ENCODE results near the gene MED27. TPM values are rescaled to one million over a fixed set of nuclear protein-coding genes. Genes with fewer than 3 reads are reported as not detected.

Gene MED27
- total and polyA plus RNA-seq, 2 experiments from 2014 or later = 17.2 to 32.1 TPM

- no peak for TF ChIP-seq CTCF (IDR thresholded peaks at IDR 0.05; ENCODE audit: poor library complexity)
- TF ChIP-seq EZH2 (IDR thresholded peaks at IDR 0.05; ENCODE audit: borderline replicate concordance) = no peak
- no peak for TF ChIP-seq EZH2phosphoT487 (IDR thresholded peaks at IDR 0.05; ENCODE audit: low read depth, severe bottlenecking, unreplicated experiment)
- DNase-seq (ENCODE audit: low spot score) = no peak
- Histone ChIP-seq H2AFZ (no peak overlapping the region), H3K36me3 (replicated peaks; ENCODE audit: insufficient read depth, low read depth) (no peaks in the 10 kb centered on the region), H3K79me2 (no peaks in the 10 kb centered on the region), H3K4me3 (no peak overlapping the region), H3K4me1 (ENCODE audit: insufficient read depth) (no peaks in the 10 kb centered on the region), H3K9me3 (ENCODE audit: low read depth) (no peaks in the 10 kb centered on the region), H3K9me2 (replicated peaks; ENCODE audit: insufficient read depth) (no peaks in the 10 kb centered on the region), H3K27ac (no peak overlapping the region), H3K27me3 (no peaks in the 10 kb centered on the region), H4K20me1 (ENCODE audit: insufficient read depth, poor library complexity, severe bottlenecking) (no peaks in the 10 kb centered on the region), H3K4me2 (no peak overlapping the region)
- 92% methylated on average over 12 of the region's 12 CpGs for WGBS (ENCODE audit: low lambda C conversion rate, missing lambda C conversion rate)
Measured at GRCh38 chr9:131943351-131943841, 136.3 kb downstream of the MED27 start.

- Histone ChIP-seq H4K20me1 (ENCODE audit: insufficient read depth, poor library complexity, severe bottlenecking) (no peaks in the 10 kb centered on the region), H3K4me2 (no peak overlapping the region), H3K79me2 (no peaks in the 10 kb centered on the region), H2AFZ (no peak overlapping the region), H3K27ac (no peak overlapping the region), H3K4me3 (no peak overlapping the region), H3K9me3 (ENCODE audit: low read depth) (no peaks in the 10 kb centered on the region), H3K4me1 (ENCODE audit: insufficient read depth) (no peaks in the 10 kb centered on the region), H3K27me3 (no peaks in the 10 kb centered on the region), H3K9me2 (replicated peaks; ENCODE audit: insufficient read depth) (no peaks in the 10 kb centered on the region), H3K36me3 (replicated peaks; ENCODE audit: insufficient read depth, low read depth) (no peaks in the 10 kb centered on the region)
- 85% methylated on average over 5 of the region's 5 CpGs for WGBS (ENCODE audit: low lambda C conversion rate, missing lambda C conversion rate)
- TF ChIP-seq EZH2phosphoT487 (IDR thresholded peaks at IDR 0.05; ENCODE audit: low read depth, severe bottlenecking, unreplicated experiment) = no peak
- TF ChIP-seq CTCF (IDR thresholded peaks at IDR 0.05; ENCODE audit: poor library complexity) = no peak
- no peak for TF ChIP-seq EZH2 (IDR thresholded peaks at IDR 0.05; ENCODE audit: borderline replicate concordance)
- no peak for DNase-seq (ENCODE audit: low spot score)
Measured at GRCh38 chr9:131942146-131942720, 137.4 kb downstream of the MED27 start.

DNA sequence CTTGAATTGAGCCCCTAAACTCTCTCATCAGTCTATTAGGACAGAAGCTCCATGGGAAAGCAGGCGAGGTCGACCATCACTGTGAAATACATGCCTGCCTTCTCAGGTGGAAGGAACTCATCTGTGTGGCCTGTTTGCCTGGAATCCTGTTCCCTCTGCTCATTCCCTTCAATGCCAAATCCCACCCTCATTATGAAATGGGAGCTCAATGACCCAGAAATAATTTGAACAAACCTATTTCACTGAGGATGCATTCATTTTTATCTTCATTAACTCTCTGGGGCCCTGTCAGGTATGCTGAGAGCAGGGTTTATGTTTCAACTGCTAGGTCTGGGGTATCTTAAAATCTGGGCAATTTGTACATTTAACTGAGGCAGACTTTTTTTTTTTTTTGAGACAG lies 142.2 kb downstream of the MED27 start:
- Histone ChIP-seq H3K9me2 (replicated peaks; ENCODE audit: insufficient read depth) (no peaks in the 10 kb centered on the region), H3K4me3 (no peak overlapping the region), H2AFZ (no peak overlapping the region), H4K20me1 (ENCODE audit: insufficient read depth, poor library complexity, severe bottlenecking) (no peaks in the 10 kb centered on the region), H3K4me2 (no peak overlapping the region), H3K36me3 (replicated peaks; ENCODE audit: insufficient read depth, low read depth) (no peaks in the 10 kb centered on the region), H3K27me3 (no peaks in the 10 kb centered on the region), H3K79me2 (no peaks in the 10 kb centered on the region), H3K9me3 (ENCODE audit: low read depth) (no peaks in the 10 kb centered on the region), H3K4me1 (ENCODE audit: insufficient read depth) (no peaks in the 10 kb centered on the region), H3K27ac (no peak overlapping the region)
- DNase-seq (ENCODE audit: low spot score) = no peak
- WGBS (ENCODE audit: low lambda C conversion rate, missing lambda C conversion rate) = 97% methylated on average over 2 of the region's 2 CpGs
- TF ChIP-seq EZH2phosphoT487 (IDR thresholded peaks at IDR 0.05; ENCODE audit: low read depth, severe bottlenecking, unreplicated experiment) (no peak), EZH2 (IDR thresholded peaks at IDR 0.05; ENCODE audit: borderline replicate concordance) (no peak), CTCF (IDR thresholded peaks at IDR 0.05; ENCODE audit: poor library complexity) (no peak)

Data from hepatocyte (in vitro differentiated cells).